Ishikawa (cell line): Measurements from ENCODE around the gene LRBA.
A peak's percentile ranks its signal among the peaks of the same experiment; 100 is the strongest.

Experiments
- CEBPB ChIP-seq: IDR thresholded peaks from 2 replicates; pipeline ENCODE4 v1.6.1; 2012
- CREB1 ChIP-seq: IDR thresholded peaks from 2 replicates; pipeline ENCODE4 v1.6.1; 2012; ENCODE audit warnings: low read depth
- EGR1 ChIP-seq: IDR thresholded peaks from 2 replicates; pipeline ENCODE4 v1.6.1; 2012
- EP300 ChIP-seq: IDR thresholded peaks from 2 replicates; pipeline ENCODE4 v1.6.1; 2012; ENCODE audit warnings: borderline replicate concordance
- NFIC ChIP-seq: IDR thresholded peaks from 2 replicates; pipeline ENCODE4 v1.6.1; 2012
- RAD21 ChIP-seq: IDR thresholded peaks from 2 replicates; pipeline ENCODE4 v1.6.1; 2012; ENCODE audit warnings: low read depth
- TAF1 ChIP-seq: IDR thresholded peaks from 2 replicates; pipeline ENCODE4 v1.6.1; 2012; ENCODE audit warnings: low read depth, mild to moderate bottlenecking
- TCF12 ChIP-seq: IDR thresholded peaks from 2 replicates; pipeline ENCODE4 v1.6.1; 2012; ENCODE audit warnings: low read depth
- TEAD4 ChIP-seq: IDR thresholded peaks from 2 replicates; pipeline ENCODE4 v1.6.1; 2012
- YY1 ChIP-seq: IDR thresholded peaks from 2 replicates; pipeline ENCODE4 v1.6.1; 2012; ENCODE audit warnings: low read depth
- ZBTB7A ChIP-seq: IDR thresholded peaks from 2 replicates; pipeline ENCODE4 v1.6.1; 2012; ENCODE audit warnings: low read depth
- TF ChIP-seq, protein P1 (sequence below): IDR thresholded peaks from 2 replicates; pipeline ENCODE4 v1.6.1; 2012
- TF ChIP-seq, protein P2 (sequence below): IDR thresholded peaks from 2 replicates; pipeline ENCODE4 v1.6.1; 2012; ENCODE audit warnings: low read depth, mild to moderate bottlenecking

Gene LRBA

DNA sequence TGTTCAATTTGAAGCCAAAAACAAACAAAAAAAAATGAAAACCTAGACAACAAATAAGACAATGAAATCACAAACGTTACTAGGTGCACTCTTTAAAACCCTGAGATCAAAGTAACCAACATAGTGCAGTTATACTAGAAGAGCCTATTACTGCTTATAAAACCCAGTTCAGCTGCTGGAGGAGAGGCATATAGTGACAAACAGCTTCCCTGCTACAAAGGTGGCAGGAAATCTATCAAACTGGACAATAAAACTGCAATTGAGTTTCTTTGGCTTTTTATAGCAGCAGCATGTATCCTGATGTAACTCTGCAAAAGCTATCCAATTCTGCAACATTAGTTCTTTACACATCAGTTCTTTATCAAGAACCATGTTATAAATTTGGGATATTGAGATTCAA lies 155.6 kb downstream of the LRBA start:
- no peak for TF ChIP-seq EGR1
- no peak for TF ChIP-seq TAF1
- no peak for TF ChIP-seq YY1
- TF ChIP-seq, protein P1, sequence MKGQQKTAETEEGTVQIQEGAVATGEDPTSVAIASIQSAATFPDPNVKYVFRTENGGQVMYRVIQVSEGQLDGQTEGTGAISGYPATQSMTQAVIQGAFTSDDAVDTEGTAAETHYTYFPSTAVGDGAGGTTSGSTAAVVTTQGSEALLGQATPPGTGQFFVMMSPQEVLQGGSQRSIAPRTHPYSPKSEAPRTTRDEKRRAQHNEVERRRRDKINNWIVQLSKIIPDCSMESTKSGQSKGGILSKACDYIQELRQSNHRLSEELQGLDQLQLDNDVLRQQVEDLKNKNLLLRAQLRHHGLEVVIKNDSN = no peak

DNA sequence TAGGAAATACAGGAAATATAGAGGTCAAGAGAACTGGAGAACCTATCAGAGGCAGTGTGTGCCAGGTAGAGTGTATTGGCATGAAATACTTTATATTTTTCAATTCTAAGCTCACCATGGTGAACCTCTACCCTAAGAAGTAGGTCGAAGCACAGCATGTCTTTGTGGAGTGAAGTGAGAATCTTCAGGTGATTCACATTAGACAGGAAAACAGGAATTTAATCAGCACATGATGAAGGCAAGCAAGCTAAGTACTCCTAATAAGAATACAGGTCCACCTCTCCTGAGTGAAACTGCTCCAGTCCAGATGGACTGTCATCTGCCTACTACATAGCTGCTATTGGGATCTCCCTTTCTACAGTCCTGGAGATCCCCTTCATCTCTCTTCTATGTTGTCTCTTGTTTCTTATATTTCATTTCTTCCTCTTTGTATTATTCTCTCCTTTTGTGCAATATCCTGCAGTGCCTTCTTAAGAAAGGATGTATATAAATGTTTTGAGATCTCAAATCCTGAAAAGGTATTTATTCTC lies 159.0 kb downstream of the LRBA start:
- no peak for TF ChIP-seq NFIC
- no peak for TF ChIP-seq YY1
- no peak for TF ChIP-seq TCF12
- TF ChIP-seq RAD21 = no peak
- TF ChIP-seq, protein P1 = no peak
- TF ChIP-seq, protein P2, sequence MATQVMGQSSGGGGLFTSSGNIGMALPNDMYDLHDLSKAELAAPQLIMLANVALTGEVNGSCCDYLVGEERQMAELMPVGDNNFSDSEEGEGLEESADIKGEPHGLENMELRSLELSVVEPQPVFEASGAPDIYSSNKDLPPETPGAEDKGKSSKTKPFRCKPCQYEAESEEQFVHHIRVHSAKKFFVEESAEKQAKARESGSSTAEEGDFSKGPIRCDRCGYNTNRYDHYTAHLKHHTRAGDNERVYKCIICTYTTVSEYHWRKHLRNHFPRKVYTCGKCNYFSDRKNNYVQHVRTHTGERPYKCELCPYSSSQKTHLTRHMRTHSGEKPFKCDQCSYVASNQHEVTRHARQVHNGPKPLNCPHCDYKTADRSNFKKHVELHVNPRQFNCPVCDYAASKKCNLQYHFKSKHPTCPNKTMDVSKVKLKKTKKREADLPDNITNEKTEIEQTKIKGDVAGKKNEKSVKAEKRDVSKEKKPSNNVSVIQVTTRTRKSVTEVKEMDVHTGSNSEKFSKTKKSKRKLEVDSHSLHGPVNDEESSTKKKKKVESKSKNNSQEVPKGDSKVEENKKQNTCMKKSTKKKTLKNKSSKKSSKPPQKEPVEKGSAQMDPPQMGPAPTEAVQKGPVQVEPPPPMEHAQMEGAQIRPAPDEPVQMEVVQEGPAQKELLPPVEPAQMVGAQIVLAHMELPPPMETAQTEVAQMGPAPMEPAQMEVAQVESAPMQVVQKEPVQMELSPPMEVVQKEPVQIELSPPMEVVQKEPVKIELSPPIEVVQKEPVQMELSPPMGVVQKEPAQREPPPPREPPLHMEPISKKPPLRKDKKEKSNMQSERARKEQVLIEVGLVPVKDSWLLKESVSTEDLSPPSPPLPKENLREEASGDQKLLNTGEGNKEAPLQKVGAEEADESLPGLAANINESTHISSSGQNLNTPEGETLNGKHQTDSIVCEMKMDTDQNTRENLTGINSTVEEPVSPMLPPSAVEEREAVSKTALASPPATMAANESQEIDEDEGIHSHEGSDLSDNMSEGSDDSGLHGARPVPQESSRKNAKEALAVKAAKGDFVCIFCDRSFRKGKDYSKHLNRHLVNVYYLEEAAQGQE = no peak

DNA sequence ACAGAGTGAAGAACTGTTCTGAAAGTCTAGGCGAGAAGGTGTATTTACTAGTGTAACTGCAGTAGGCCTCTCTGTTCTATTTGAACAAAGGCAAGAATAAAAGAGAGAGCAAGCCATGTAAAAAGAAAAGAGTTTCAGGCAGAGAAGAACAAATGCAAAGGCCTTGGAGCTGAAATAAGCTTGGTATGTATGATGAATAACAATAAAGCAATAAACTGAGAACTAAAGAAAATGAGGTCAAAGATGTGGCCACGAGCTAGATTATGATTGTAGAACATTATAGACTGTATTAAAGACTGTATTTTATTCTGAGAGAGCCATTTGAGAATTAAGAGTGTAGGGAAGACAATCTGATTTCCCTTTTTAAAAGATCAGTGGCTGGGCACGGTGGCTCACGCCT lies 160.5 kb downstream of the LRBA start:
- TF ChIP-seq TEAD4 (no peak), EP300 (no peak), EGR1 (no peak), NFIC (no peak), TAF1 (no peak), CREB1 (no peak), YY1 (no peak)
- TF ChIP-seq, protein P2 = no peak
- TF ChIP-seq, protein P1 = no peak

DNA sequence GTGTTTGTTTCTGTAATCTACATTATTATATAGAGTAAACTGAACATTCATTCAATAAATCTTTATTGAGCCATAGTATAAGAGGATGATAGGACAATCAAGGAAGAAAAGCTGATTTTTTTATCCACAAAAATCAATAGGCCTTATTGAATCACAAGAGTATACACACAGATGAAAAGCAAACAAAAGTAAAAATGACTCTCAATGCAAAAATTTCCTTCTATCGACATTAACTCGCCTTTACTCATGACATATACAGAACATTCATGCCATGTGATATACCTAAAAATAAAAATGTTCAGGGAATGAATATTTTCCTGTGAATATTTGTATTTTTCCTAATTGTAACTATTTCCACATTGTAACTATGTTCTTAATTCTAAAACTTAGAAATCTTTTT lies 161.2 kb downstream of the LRBA start:
- TF ChIP-seq, protein P2 = no peak
- TF ChIP-seq CREB1 = no peak
- no peak for TF ChIP-seq NFIC
- TF ChIP-seq CEBPB = no peak
- TF ChIP-seq YY1 = no peak
- TF ChIP-seq EP300 = no peak
- TF ChIP-seq ZBTB7A = no peak

GRCh38 chr4:150852216-150852615 lies 162.9 kb downstream of the LRBA start:
- no peak for TF ChIP-seq EP300

DNA sequence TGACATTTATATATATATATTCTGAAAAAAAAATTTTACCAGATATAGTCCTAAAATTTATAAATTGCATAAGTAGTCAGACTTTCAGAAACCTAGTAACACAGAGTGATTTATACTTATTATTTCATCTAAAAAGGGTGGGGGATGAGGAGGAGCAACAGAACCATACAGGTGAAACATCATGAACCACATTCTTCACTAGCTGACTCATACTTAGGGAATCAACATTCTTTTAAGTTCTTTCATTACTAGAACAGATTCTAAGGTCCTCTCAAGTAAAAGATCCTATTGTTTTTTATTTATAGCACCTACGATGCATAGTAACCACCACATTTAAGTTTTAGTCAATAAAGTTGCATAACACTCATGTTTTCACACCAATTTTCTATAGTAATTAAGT lies 166.1 kb downstream of the LRBA start:
- TF ChIP-seq, protein P1 = no peak
- TF ChIP-seq ZBTB7A (no peak), TEAD4 (peak; percentile 86)
